ENCODE measurements around the gene HNRNPA0.

HNRNPA0 gene

GRCh38 chr5:137724251-137724650 lies 29.9 kb downstream of the HNRNPA0 start:
- no peak for DNase-seq (ENCODE audit: low read depth)

GRCh38 chr5:137718611-137719010 lies 35.6 kb downstream of the HNRNPA0 start:
- no peak for DNase-seq (ENCODE audit: low read depth)

GRCh38 chr5:137716337-137716736 lies 37.8 kb downstream of the HNRNPA0 start:
- DNase-seq (ENCODE audit: low read depth) = no peak

GRCh38 chr5:137715456-137715855 lies 38.7 kb downstream of the HNRNPA0 start:
- no peak for DNase-seq (ENCODE audit: low read depth)

GRCh38 chr5:137714946-137715345 lies 39.2 kb downstream of the HNRNPA0 start:
- DNase-seq (ENCODE audit: low read depth) = no peak

GRCh38 chr5:137714494-137714893 lies 39.7 kb downstream of the HNRNPA0 start:
- no peak for DNase-seq (ENCODE audit: low read depth)

GRCh38 chr5:137712139-137712667 lies 42.0 kb downstream of the HNRNPA0 start:
- DNase-seq (ENCODE audit: low read depth) = no peak

- no peak for DNase-seq (ENCODE audit: low read depth)
These were observed 44.1 kb downstream of the HNRNPA0 start for GRCh38 chr5:137710086-137710485.

GRCh38 chr5:137708796-137709559 lies 45.2 kb downstream of the HNRNPA0 start:
- DNase-seq (ENCODE audit: low read depth) = no peak

- DNase-seq (ENCODE audit: low read depth) = no peak
These were observed 46.1 kb downstream of the HNRNPA0 start for GRCh38 chr5:137708062-137708461.

GRCh38 chr5:137706841-137707240 lies 47.3 kb downstream of the HNRNPA0 start:
- DNase-seq (ENCODE audit: low read depth) = no peak

GRCh38 chr5:137705106-137705505 lies 49.1 kb downstream of the HNRNPA0 start:
- no peak for DNase-seq (ENCODE audit: low read depth)

- DNase-seq (ENCODE audit: low read depth) = no peak
These were observed 50.6 kb downstream of the HNRNPA0 start for GRCh38 chr5:137703565-137703964.

- DNase-seq (ENCODE audit: low read depth) = no peak
These were observed 53.9 kb downstream of the HNRNPA0 start for GRCh38 chr5:137700282-137700680.

GRCh38 chr5:137699336-137700281 lies 54.6 kb downstream of the HNRNPA0 start:
- no peak for DNase-seq (ENCODE audit: low read depth)

GRCh38 chr5:137696481-137696880 lies 57.7 kb downstream of the HNRNPA0 start:
- no peak for DNase-seq (ENCODE audit: low read depth)

- DNase-seq (ENCODE audit: low read depth) = no peak
These were observed 58.3 kb downstream of the HNRNPA0 start for GRCh38 chr5:137695651-137696428.

All from non-pigmented ciliary epithelial cell (primary cell).